ENCODE results near the gene VPREB1. TPM values are rescaled to one million over a fixed set of nuclear protein-coding genes. Genes with fewer than 3 reads are reported as not detected.

The VPREB1 gene
- total and polyA plus RNA-seq, 2 of the 4 experiments (the other 2 are of a cell fraction): not detected

DNA sequence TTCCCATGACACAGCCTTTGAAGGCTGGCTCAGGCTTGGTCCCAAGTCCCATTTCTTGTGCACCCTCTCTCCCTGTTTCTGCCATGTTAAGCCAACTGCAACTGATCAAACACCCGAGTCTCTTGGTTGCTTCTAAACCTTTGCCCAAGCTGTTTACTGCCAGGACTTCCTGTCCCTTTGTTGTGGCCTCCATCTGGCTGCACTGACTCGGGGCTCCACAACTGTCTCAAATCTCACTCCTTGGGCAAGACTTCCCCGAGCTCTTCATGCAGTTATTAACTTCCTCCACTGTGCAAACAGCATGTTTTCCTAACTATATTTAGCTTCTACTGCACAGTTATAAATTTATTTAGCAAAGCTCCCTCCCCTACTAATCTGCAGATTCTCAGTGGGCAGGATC lies 4.3 kb downstream of the VPREB1 start:
- Histone ChIP-seq H3K36me3 (ENCODE audit: control insufficient read depth, insufficient read depth, low read length) (no peaks in the 10 kb centered on the region), H2AK9ac (replicated peaks; ENCODE audit: low read depth, low read length, poor library complexity) (no peak overlapping the region), H3K4me2 (ENCODE audit: low read depth, low read length) (no peak overlapping the region), H2BK20ac (ENCODE audit: low read depth, low read length) (no peak overlapping the region), H3K27ac (ENCODE audit: insufficient read depth, low read length) (no peak overlapping the region), H3K27me3 (ENCODE audit: control insufficient read depth, insufficient read depth, low read length) (peaks cover 27% of the 10 kb centered on the region), H3K9ac (ENCODE audit: low read depth, low read length) (no peak overlapping the region), H4K5ac (ENCODE audit: low read depth, low read length) (no peak overlapping the region), H2BK15ac (ENCODE audit: low read depth, low read length) (no peak overlapping the region), H4K8ac (ENCODE audit: low read depth in 2 of 2, low read length in 2 of 2) (no peak overlapping the region), H2BK120ac (ENCODE audit: low read depth, low read length) (no peak overlapping the region), H3K9me3 (ENCODE audit: control insufficient read depth, insufficient read depth, low read length) (no peaks in the 10 kb centered on the region), H3K79me1 (ENCODE audit: low read depth in 1 of 2, low read length in 2 of 2) (no peaks in the 10 kb centered on the region), H3K18ac (ENCODE audit: low read depth, low read length) (no peak overlapping the region), H4K20me1 (ENCODE audit: insufficient read depth, low read length) (no peaks in the 10 kb centered on the region), H4K91ac (ENCODE audit: insufficient read depth, low read depth, low read length) (no peak overlapping the region), H3K14ac (replicated peaks; ENCODE audit: low read depth, low read length) (no peak overlapping the region), H3K4me3 (ENCODE audit: insufficient read depth, low read depth, low read length) (no peak overlapping the region), H2AK5ac (ENCODE audit: low read depth, low read length) (no peak overlapping the region), H2AFZ (replicated peaks; ENCODE audit: low read length, poor library complexity) (no peak overlapping the region), H3K9me1 (ENCODE audit: insufficient read depth, low read length) (no peaks in the 10 kb centered on the region), H3K4me1 (ENCODE audit: control insufficient read depth, insufficient read depth, low read length) (no peaks in the 10 kb centered on the region), H3K23ac (ENCODE audit: low read depth, low read length) (no peak overlapping the region), H3K56ac (ENCODE audit: extremely low read depth, insufficient read depth, low read length) (no peak overlapping the region), H3K4ac (ENCODE audit: low read depth, low read length) (no peak overlapping the region), H2BK5ac (ENCODE audit: low read depth, low read length, poor library complexity, severe bottlenecking) (no peak overlapping the region)
- WGBS, 2 experiments (ENCODE audit: extremely low coverage in 2 of 2, insufficient read length in 1 of 2): 15% methylated on average over 3 of the region's 3 CpGs; no CpG with 5 or more reads in 1 of the 2 experiments
- TF ChIP-seq RCOR1 (IDR thresholded peaks at IDR 0.05; ENCODE audit: insufficient replicate concordance, low read length): no peak
- TF ChIP-seq, protein P1, sequence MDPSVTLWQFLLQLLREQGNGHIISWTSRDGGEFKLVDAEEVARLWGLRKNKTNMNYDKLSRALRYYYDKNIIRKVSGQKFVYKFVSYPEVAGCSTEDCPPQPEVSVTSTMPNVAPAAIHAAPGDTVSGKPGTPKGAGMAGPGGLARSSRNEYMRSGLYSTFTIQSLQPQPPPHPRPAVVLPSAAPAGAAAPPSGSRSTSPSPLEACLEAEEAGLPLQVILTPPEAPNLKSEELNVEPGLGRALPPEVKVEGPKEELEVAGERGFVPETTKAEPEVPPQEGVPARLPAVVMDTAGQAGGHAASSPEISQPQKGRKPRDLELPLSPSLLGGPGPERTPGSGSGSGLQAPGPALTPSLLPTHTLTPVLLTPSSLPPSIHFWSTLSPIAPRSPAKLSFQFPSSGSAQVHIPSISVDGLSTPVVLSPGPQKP (IDR thresholded peaks at IDR 0.05; ENCODE audit: borderline replicate concordance, low read depth, low read length): no peak
- TF ChIP-seq RAD21 (IDR thresholded peaks at IDR 0.05; ENCODE audit: low read length): no peak
- TF ChIP-seq MAZ (IDR thresholded peaks at IDR 0.05; ENCODE audit: borderline replicate concordance, low read depth, low read length): no peak
- no peak for TF ChIP-seq NFE2L2 (IDR thresholded peaks at IDR 0.05; ENCODE audit: low read depth, low read length)
- no peak for TF ChIP-seq RFX5 (IDR thresholded peaks at IDR 0.05; ENCODE audit: low read depth, low read length)
- TF ChIP-seq, protein P2, sequence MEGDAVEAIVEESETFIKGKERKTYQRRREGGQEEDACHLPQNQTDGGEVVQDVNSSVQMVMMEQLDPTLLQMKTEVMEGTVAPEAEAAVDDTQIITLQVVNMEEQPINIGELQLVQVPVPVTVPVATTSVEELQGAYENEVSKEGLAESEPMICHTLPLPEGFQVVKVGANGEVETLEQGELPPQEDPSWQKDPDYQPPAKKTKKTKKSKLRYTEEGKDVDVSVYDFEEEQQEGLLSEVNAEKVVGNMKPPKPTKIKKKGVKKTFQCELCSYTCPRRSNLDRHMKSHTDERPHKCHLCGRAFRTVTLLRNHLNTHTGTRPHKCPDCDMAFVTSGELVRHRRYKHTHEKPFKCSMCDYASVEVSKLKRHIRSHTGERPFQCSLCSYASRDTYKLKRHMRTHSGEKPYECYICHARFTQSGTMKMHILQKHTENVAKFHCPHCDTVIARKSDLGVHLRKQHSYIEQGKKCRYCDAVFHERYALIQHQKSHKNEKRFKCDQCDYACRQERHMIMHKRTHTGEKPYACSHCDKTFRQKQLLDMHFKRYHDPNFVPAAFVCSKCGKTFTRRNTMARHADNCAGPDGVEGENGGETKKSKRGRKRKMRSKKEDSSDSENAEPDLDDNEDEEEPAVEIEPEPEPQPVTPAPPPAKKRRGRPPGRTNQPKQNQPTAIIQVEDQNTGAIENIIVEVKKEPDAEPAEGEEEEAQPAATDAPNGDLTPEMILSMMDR (conservative IDR thresholded peaks at IDR 0.05; ENCODE audit: low read depth, low read length): no peak
- no peak for TF ChIP-seq MAFK (IDR thresholded peaks at IDR 0.05; ENCODE audit: low read depth, low read length)
- TF ChIP-seq, protein P3, sequence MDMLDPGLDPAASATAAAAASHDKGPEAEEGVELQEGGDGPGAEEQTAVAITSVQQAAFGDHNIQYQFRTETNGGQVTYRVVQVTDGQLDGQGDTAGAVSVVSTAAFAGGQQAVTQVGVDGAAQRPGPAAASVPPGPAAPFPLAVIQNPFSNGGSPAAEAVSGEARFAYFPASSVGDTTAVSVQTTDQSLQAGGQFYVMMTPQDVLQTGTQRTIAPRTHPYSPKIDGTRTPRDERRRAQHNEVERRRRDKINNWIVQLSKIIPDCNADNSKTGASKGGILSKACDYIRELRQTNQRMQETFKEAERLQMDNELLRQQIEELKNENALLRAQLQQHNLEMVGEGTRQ (IDR thresholded peaks at IDR 0.05; ENCODE audit: low read depth, low read length): no peak
- TF ChIP-seq POLR2A (IDR thresholded peaks at IDR 0.05; ENCODE audit: low read depth, low read length): no peak
- TF ChIP-seq BHLHE40 (IDR thresholded peaks at IDR 0.05; ENCODE audit: low read depth, low read length): no peak
- no peak for TF ChIP-seq SMC3 (IDR thresholded peaks at IDR 0.05; ENCODE audit: low read depth, low read length)
- TF ChIP-seq CEBPB (IDR thresholded peaks at IDR 0.05; ENCODE audit: low read depth, low read length): no peak
- no peak for TF ChIP-seq MXI1 (IDR thresholded peaks at IDR 0.05; ENCODE audit: borderline replicate concordance, low read depth, low read length)
- ChIA-PET CTCF (no interaction called here), POLR2A (ENCODE audit: unreplicated experiment) (no interaction called here)
- dilution Hi-C loops (cut with HindIII; ENCODE audit: low sequenced_read_pairs, unreplicated experiment): no loop called here
- no peak for ATAC-seq (ENCODE audit: low read depth)
- BruUV-seq (replicated peaks): no TSS peak
- in situ Hi-C loops (cut with MboI; ENCODE audit: low sequenced_read_pairs): no loop called here
- no peak for DNase-seq
- intact Hi-C loops (cut with micrococcal nuclease): no loop called here
